Transverse colon (tissue), 4 donors: Measurements from ENCODE around the gene SYT17.

ENCODE experiments used
- CTCF ChIP-seq, 5 experiments: fragments of 200-600 bp in 3 of 5; fragments of 450-650 bp in 2 of 5; sonication (generic) in 3 of 5; IDR thresholded peaks; 1 replicate in 2 of 5; 2 replicates in 3 of 5; pipeline ENCODE4 v1.5.1; 2016 to 2017; ENCODE audit warnings: antibody characterized with exemption in 5 of 5, inconsistent platforms in 3 of 5, mild to moderate bottlenecking in 2 of 5, moderate library complexity in 1 of 5
- EP300 ChIP-seq: sonication (generic); formaldehyde crosslinking; IDR thresholded peaks from one replicate; pipeline ENCODE4 v1.6.1; 2017; ENCODE audit warnings: antibody characterized with exemption, low read depth
- POLR2A ChIP-seq: fragments of 450-650 bp; IDR thresholded peaks from one replicate; pipeline ENCODE4 v1.6.1; 2016; ENCODE audit warnings: antibody characterized with exemption, mild to moderate bottlenecking, moderate library complexity
- POLR2AphosphoS5 ChIP-seq, 3 donors: sonication (generic); formaldehyde crosslinking; IDR thresholded peaks; one replicate each; pipeline ENCODE4 v1.6.1; 2016; ENCODE audit warnings: antibody characterized with exemption in 3 of 3

GRCh38 chr16:19192865-19193264, 24.8 kb downstream of the SYT17 start:
- TF ChIP-seq CTCF (IDR thresholded peaks at IDR 0.05) (no peak), POLR2A (no peak), EP300 (no peak), POLR2AphosphoS5 (IDR thresholded peaks at IDR 0.05) (no peak)
